GM12892 (cell line): ENCODE data around the gene CACNA1G.

Experiments used
- POLR2A ChIP-seq: IDR thresholded peaks from 2 replicates; pipeline ENCODE4 v1.6.1; 2011; ENCODE audit warnings: low read depth, low read length, control low read depth
- POLR2AphosphoS5 ChIP-seq: IDR thresholded peaks from 2 replicates; pipeline ENCODE4 v1.6.1; 2011; ENCODE audit warnings: low read depth, low read length, control low read depth

- TF ChIP-seq POLR2A, result no peak
- no peak for TF ChIP-seq POLR2AphosphoS5
Observed at GRCh38 chr17:50531428-50532025, 29.0 kb upstream of the CACNA1G start.
